LNCaP clone FGC (cell line): Measurements from ENCODE around the gene NR2F1.

Experiments
- DNase-seq: peaks from one replicate; pipeline ENCODE4 v3.0.0-alpha.2; 2011; ENCODE audit warnings: low read depth
- H3K4me3 ChIP-seq: 2 replicates; pipeline ENCODE4 v1.5.1; 2011; ENCODE audit warnings: mild to moderate bottlenecking, low read depth, low read length, control low read depth
- TF ChIP-seq, protein P1 (sequence below): IDR thresholded peaks from 2 replicates; pipeline ENCODE4 v1.5.1; 2012; ENCODE audit warnings: mild to moderate bottlenecking; ENCODE audit not compliant: control insufficient read depth, insufficient read depth; ENCODE audit errors: extremely low read depth

Gene NR2F1

DNA sequence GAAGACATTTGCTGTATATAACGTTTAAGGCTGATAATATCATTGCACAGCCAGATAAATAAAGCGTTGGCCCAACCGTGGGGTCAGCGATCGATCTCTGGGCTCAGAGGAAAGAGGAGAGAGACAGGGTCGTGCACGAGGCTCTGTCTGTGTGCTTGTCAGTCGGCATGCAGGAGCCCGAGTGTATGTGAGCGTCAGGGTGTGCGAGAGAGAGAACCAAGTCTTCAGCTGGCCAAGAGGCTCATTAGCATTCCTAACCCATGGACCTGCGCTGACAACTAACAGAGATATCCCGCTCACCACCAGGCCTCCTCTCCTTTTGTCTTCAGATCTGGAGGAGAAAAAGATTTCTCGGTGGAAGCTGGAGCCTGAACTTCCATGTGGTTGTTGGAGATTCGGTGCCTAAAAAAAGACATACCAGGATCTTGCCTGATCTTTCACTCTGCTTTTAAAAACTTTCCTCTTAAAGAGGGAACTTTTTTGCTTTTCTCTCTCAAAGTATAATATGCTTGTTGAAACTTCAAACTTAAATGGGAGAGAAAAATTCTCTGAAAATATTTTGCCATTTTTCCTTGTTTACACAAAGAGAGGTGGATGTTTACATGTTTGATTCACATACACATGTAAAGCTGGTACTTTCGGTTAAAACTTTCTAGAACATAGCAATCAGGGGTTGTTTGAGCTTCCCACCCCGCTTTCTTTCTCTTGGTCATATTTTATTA is 16.5 kb downstream of the NR2F1 start:
- TF ChIP-seq, protein P1, sequence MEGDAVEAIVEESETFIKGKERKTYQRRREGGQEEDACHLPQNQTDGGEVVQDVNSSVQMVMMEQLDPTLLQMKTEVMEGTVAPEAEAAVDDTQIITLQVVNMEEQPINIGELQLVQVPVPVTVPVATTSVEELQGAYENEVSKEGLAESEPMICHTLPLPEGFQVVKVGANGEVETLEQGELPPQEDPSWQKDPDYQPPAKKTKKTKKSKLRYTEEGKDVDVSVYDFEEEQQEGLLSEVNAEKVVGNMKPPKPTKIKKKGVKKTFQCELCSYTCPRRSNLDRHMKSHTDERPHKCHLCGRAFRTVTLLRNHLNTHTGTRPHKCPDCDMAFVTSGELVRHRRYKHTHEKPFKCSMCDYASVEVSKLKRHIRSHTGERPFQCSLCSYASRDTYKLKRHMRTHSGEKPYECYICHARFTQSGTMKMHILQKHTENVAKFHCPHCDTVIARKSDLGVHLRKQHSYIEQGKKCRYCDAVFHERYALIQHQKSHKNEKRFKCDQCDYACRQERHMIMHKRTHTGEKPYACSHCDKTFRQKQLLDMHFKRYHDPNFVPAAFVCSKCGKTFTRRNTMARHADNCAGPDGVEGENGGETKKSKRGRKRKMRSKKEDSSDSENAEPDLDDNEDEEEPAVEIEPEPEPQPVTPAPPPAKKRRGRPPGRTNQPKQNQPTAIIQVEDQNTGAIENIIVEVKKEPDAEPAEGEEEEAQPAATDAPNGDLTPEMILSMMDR, result no peak
- DNase-seq, result no peak
- no peak overlapping the region for H3K4me3 ChIP-seq

DNA sequence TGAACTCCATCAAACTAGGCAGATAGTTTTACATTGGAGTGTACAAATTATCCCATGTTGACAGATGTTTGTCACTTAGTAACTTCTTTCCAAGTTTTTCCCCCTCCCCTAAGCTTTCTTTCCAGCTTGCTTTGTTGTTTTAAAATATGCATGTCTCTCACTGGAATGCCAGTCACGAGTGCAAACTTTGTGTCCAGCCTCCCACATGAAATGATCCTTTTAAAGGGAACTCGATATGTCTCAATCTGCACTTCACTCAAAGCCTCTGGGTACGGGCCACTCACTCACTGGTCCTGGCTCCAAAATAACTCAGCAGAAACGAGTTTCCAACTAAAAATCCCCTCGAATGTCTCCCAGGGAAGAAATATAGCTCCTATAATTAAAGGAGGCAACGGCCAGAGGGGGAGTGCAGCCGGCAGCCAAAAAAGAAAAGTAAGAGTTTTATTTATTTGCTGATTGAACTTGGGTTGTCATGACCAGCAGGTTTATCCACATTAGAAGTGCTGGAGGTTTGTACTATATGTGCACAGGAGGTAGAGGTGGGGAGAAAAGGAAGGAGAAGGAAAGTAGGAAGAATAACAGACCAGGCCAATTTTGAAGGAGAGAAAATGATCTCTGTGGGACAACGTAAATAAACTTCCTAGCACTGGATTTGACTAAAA is 17.5 kb downstream of the NR2F1 start:
- DNase-seq, result no peak
- no peak overlapping the region for H3K4me3 ChIP-seq
- TF ChIP-seq, protein P1, result no peak

DNA sequence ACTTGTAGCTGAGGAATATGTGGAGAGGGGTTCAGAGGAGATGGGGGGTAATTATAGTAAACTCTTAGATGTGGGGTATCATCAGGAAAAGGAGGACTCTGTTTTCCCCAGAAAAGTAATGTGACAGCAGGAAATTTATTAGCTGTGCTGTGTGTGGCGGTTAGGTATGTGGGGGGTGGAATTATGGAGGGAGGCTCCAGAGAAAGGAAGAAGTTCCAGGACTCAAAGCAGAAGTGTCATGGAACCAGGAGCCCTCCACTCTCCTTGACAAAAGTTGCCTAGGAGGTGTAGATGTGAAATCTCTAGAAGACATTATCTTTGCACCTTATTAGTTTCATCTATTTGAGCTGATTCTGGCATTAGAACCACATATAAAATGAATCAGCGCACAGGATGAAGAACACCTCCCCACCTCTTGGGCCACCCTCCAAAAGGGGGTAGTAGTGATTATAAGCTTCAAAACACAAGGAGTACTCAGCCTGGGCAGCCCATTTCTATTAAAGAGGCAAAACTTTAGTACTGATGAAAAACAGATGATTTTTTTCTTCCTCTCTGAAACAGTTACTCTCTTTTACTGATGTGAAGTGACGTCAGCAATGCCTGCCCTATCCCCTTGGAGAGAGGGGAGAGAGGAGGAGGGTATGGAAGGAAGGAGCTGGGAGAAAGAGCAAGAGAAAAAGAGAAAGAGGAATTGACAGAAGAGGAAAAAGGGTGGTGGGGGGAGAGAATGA is 18.2 kb downstream of the NR2F1 start:
- no peak for DNase-seq
- H3K4me3 ChIP-seq, result no peak overlapping the region
- TF ChIP-seq, protein P1, result no peak

DNA sequence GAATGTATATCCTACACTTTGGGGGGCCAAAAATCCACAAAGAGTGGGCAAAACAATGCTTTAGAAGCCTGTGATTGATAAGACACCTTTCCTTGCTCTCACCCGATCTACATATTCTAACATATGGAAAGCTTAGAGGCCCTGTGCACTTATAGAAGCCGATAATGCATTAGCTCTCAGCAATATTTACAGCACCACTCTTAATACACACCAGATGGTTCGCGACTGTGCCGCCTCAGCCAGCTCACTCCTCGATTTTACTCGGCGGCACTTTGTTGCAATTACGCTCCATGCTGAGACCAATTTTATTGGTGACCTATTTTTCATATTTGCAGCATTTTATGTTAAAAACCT is 18.8 kb downstream of the NR2F1 start:
- TF ChIP-seq, protein P1, result no peak
- no peak overlapping the region for H3K4me3 ChIP-seq
- no peak for DNase-seq

DNA sequence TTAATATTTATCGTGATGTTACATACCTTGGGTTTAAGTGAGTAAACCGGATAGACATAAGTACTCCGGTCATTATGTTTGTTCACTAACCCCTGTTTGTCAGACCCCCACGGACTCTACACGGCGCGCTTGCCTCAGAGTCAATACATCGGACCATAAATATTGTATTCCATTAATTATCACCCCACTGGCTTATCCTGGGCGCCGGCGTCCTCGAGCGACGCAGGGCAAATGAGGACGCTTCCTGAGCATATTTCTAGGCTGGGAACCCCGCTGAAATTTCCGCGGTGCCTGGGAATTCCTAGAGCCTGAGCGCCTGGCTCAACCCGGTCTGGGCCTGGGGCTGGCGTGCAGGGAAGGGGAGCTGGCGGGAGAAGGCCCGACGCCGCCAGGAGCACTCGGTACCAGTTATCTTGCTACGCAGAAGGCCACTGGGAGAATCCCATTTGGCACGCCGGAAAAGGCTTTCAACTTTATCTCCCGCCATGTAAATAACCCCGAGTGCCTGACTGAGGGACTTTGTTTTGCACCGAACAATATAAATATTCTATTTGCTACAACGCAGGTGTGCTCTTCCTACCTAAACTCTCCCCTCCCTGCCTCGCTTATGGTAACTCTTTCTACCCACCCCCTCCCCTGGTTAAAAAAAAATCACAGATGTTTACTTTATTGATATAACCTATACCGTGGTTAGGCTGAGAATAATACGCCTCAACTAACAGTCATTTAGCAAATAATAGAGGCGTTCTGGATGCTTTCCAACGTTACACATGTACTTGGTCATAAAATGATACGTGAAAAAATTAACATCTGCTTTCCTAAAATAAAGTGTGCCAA is 19.4 kb downstream of the NR2F1 start:
- TF ChIP-seq, protein P1, result no peak
- DNase-seq, result no peak

DNA sequence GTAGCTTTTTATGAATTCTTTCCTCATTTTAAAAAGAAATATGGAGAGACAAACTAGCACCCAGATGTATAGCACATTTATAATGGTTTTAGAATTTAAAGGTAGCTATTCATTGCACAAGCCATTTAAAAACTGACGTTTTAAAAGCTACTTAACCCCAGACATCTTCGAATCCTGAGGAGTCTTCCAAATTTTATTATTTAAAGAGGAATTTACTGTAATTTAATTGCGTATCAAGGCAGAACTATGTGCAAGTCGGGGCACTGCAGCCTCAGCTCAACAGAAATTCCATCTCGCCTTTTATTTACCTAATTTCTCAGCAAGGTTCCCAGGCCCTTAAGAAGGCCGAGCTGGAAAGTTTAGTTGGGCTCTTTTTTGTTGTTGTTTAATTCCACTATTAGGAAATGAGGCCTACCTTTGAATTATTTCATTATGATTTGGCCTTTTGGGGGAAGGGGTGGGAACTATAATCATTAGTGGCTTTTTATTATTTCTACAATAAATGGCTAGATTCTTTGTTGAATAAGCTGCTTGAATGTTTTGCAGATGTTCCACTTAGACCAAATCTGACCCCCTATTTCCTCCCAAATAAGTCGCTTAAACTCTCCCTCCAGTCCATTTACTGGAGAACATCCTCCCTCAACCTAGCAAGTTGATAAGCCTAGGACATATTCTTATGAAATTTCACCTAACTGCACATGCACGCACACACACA is 20.2 kb downstream of the NR2F1 start:
- TF ChIP-seq, protein P1, result no peak
- no peak for DNase-seq
- no peak overlapping the region for H3K4me3 ChIP-seq

More for the DNA sequence above, 19.4 kb downstream of the NR2F1 start:
- no peak overlapping the region for H3K4me3 ChIP-seq
